Dedifferentiated amniotic fluid mesenchymal stem cell (primary cell): ENCODE data around the gene PTPRD.

Experiments used
- DNase-seq: peaks from one replicate; pipeline ENCODE4 v3.0.0-alpha.2; 2016; ENCODE audit errors: extremely low spot score

The PTPRD gene

GRCh38 chr9:8338767-8339510 is 2273.9 kb downstream of the PTPRD start:
- no peak for DNase-seq

GRCh38 chr9:8337834-8338766 is 2274.7 kb downstream of the PTPRD start:
- DNase-seq, result no peak

- no peak for DNase-seq
Observed at GRCh38 chr9:8332871-8333270, 2279.9 kb downstream of the PTPRD start.

GRCh38 chr9:8332331-8332650 is 2280.5 kb downstream of the PTPRD start:
- no peak for DNase-seq

- DNase-seq, result no peak
Observed at GRCh38 chr9:8331507-8332330, 2281.1 kb downstream of the PTPRD start.

- DNase-seq, result no peak
Observed at GRCh38 chr9:8329561-8330283, 2283.1 kb downstream of the PTPRD start.

GRCh38 chr9:8315211-8315610 is 2297.6 kb downstream of the PTPRD start:
- DNase-seq, result no peak

- no peak for DNase-seq
Observed at GRCh38 chr9:8309258-8309657, 2303.5 kb downstream of the PTPRD start.

- DNase-seq, result no peak
Observed at GRCh38 chr9:8304720-8305119, 2308.1 kb downstream of the PTPRD start.

GRCh38 chr9:8301296-8301695 is 2311.5 kb downstream of the PTPRD start:
- no peak for DNase-seq

GRCh38 chr9:8297047-8297446 is 2315.8 kb downstream of the PTPRD start:
- DNase-seq, result no peak

- no peak for DNase-seq
Observed at GRCh38 chr9:8292657-8293056, 2320.1 kb downstream of the PTPRD start.

- DNase-seq, result no peak
Observed at GRCh38 chr9:8289681-8290080, 2323.1 kb downstream of the PTPRD start.

- DNase-seq, result no peak
Observed at GRCh38 chr9:8287970-8288369, 2324.8 kb downstream of the PTPRD start.

GRCh38 chr9:8287501-8287900 is 2325.3 kb downstream of the PTPRD start:
- no peak for DNase-seq

- DNase-seq, result no peak
Observed at GRCh38 chr9:8284884-8285283, 2327.9 kb downstream of the PTPRD start.

GRCh38 chr9:8282535-8282934 is 2330.3 kb downstream of the PTPRD start:
- DNase-seq, result no peak

GRCh38 chr9:8280811-8281210 is 2332.0 kb downstream of the PTPRD start:
- no peak for DNase-seq

GRCh38 chr9:8278048-8278447 is 2334.8 kb downstream of the PTPRD start:
- DNase-seq, result no peak

GRCh38 chr9:8270235-8270634 is 2342.6 kb downstream of the PTPRD start:
- DNase-seq, result no peak

GRCh38 chr9:8268881-8269280 is 2343.9 kb downstream of the PTPRD start:
- DNase-seq, result no peak
